ENCODE results near the gene BAIAP2. TPM values are rescaled to one million over a fixed set of nuclear protein-coding genes. Genes with fewer than 3 reads are reported as not detected.
A peak's percentile ranks its signal among the peaks of the same experiment; 100 is the strongest.

The BAIAP2 gene
- total RNA-seq, 1 donor from 2014 or later: 28.2 TPM

DNA sequence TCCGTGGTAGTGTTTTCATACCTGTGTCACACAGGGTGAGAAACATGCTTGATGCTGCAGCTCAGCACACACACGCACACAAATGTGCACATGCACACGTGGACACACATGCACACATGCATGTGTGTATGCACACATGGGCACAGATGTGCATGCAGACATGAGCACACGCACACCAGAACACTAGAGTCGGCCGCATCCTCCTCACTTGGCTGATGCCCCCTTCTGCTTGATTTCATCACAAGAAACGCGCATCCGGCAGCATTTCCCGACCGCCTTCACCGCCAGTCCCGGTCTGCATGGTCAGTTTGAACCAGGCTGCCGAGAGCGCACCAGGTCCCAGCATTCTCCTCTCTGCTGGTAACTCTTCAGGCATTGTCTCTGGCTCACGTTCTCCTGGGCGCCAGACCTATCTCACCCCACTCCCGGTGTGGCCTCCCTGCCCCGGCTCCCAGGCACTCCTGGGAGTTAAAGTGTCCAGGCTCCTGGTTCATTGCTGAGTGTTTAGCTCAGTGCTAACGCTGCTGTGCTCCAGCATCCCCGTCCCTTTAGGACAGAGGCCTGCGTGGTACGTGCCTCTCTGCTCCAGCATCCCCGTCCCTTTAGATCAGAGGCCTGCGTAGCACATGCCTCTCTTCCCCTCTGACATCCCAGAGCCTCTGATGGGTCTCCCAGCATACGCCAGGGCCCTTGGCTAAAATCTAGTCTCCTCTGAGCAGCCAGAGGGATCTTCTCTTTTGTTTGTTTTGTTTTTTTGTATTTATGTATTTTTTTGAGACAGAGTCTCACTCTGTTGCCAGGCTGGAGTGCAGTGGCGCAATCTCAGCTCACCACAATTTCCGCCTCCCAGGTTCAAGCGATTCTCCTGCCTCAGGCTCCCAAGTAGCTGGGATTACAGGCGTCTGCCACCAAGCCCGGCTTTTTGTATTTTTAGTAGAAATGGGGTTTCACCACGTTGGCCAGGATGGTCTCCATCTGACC lies 16.0 kb downstream of the BAIAP2 start:
- DNase-seq (ENCODE audit: low read depth in 2 of 2): no peak

DNA sequence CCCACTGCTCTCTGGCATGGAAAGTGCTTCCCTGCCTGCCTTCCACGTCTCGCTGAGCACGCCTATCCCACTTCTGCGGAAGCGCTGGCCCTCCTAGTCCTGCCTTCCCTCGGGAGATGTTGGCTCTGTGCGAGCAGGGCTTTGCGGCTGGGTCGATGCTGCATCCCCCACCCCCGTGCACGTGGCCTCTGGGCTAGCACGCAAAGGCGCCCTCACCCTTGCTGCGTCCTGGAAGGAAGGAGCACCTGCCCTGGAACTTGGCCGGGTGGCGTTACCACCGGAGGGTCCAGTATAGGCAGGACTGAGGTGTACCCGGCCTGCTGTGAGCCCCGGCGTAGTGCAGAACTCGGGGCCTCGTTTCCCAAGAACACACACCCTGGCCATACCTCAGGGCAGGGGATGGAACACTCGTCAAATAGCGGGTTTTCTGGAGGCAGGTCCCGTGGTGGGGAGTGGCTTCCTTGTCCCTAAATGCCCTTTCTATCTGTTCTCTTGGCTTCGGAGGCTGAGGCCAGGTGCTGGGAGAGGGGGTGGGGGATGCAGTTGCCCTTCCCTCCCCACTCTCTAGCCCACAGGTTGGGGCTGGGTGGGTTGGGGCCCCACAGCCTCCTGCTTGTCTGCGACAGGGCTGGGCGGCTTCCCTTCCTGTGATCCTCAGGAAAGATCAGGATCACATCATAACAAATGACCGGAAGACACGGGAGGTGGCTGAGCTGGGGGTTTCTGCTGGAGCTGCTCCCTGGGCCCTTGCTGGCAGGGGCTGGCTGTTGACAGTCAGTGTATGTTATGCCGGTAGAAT lies 17.4 kb downstream of the BAIAP2 start:
- peak; percentile 72 to 80 for DNase-seq (ENCODE audit: low read depth in 2 of 2)

DNA sequence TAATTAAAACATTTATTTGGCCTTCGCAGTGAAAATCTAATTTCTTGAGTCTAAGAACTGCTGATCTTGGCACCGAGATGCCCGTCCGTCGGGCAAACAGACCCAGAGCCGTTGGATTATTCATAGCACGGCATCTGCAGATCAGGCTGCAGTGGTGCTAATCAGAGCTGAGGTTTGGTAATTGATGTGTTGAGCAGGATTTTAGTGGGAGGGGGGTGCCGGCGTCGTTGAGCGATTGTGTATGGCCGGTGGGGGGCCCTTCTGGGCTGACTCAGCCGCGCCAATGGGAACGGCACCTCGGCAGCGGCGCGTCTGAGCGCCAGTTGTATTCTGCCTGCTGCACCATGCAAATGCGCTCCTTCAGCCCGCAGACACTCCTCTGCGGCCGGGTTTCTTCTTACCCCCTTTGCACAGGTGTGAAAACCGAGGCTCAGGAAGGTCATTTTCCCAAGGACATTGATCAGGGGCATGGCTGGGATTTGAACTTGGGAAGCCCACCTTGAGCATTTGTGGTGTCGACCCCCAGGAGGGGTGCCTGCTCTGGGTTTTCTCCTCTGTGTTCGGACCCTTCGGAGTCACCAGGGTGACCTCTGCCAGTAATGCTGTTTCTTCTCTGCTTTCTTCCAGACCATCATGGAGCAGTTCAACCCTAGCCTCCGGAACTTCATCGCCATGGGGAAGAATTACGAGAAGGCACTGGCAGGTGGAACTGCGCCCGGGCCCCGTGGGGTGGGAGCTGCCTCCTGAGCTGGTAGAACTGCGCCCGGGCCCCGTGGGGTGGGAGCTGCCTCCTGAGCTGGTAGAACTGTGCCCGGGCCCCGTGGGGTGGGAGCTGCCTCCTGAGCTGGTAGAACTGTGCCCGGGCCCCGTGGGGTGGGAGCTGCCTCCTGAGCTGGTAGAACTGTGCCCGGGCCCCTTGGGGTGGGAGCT lies 18.4 kb downstream of the BAIAP2 start:
- peak in 1 of 2 donors; percentile 47 for DNase-seq (ENCODE audit: low read depth in 2 of 2)

DNA sequence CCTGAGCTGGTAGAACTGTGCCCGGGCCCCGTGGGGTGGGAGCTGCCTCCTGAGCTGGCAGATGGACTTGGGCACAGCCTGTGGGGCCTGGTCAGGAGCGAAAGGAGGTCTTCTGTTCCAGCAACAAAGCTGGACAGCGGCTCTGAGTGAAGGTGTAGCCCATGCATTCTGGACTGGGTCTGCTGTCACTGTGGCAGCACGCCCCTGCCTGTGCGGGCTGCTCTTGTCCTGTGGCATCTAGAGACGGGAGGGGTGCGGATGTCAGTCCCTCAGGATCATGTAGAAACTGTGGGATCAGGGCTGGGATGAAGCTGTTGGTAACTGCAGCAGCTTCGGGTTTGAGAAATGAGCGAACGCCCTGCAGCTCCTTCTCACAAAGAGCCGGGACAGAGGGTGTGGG lies 19.4 kb downstream of the BAIAP2 start:
- DNase-seq (ENCODE audit: low read depth in 2 of 2): no peak

DNA sequence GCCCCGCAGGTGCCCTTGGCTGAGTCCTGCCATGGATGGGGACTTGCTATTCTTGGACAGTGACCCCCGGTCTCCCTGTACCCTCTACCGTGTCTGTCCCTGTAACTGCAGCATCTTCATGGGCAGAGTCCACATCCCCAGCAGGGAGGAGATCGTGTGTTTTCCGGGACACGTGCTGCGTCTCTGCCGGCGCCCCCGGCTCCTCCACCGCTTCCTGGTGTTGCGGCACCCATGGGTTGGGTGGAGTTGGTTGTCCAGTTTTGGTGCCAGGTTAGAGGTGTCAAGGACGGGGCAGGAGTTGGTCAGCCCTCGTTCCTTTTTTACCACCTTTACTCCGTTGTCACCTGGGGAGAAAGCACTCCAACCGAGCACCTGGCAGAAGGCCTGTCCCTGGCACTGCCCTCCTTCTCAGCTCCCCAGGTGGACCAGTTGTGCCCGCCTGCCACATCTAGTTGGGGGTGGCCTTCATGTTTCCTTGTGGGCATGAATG lies 20.0 kb downstream of the BAIAP2 start:
- no peak for DNase-seq (ENCODE audit: low read depth in 2 of 2)

DNA sequence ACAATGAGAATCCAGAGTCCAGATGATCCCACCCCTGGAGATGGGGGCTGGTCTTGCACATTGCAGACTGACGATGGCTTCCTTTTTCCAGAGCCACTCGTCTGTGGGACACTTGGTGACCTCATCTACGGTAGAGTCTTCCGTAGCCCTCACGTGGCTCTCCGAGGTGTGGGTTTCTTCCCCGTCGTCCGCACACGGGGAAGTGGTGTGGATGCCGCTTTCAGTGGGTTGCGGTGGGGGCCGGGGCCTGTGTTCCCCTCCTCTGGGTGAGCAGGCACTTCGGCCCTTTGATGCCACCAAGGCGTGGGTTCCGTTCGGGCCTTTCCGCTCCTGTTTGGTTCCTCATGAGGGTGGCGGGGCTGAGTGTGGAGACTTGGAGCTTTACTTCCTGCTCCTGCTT lies 21.4 kb downstream of the BAIAP2 start:
- DNase-seq (ENCODE audit: low read depth in 2 of 2): no peak

DNA sequence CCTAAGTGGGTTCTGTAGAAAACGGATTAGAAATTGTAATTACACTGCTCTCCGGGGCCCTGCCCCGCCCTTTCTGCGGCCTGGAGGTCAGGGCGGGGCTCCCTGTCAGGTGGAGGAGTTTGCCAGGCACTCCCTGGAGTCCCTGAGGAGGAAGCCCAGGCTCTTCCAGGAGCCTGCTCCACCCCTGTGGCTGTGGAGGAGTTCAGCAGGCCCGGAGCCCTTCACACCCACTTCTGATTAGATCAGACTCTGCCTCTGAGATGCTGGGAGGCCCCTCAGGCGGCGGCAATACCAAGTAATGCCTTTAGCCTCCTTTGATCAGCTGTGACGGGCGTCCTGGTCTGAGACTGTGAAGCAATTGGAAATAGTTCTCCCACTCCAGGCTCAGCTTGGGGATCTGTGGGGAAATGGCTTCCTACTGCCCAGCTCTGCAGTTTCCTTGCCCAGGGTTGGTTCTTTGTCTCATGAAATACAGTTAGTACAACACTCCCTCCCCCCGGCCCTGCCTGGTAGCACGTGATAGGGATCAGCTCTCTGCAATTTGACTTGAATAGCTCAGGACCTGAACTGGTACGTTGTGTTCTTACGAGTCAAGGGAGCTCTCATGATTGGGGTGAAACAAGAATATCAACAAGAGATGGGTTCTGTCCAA lies 22.3 kb downstream of the BAIAP2 start:
- DNase-seq (ENCODE audit: low read depth in 2 of 2): peak in 1 of 2 donors; percentile 52

DNA sequence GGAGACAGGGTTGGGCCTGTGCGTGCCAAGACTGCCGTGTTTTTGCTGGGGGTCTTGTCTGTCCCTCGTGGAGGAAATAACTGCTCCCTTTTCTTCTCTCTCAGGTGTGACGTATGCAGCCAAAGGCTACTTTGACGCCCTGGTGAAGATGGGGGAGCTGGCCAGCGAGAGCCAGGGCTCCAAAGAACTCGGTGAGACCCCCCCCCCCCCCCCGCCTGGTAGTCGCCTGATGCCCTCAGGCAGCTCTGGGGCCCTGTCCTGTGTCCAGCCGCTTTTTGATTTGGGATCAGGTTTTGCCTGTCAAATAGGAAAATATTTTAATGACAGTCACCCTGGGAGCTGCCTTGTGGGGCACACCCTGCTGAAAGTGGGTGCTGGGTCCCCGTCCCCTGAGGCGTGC lies 22.8 kb downstream of the BAIAP2 start:
- DNase-seq (ENCODE audit: low read depth in 2 of 2): no peak

DNA sequence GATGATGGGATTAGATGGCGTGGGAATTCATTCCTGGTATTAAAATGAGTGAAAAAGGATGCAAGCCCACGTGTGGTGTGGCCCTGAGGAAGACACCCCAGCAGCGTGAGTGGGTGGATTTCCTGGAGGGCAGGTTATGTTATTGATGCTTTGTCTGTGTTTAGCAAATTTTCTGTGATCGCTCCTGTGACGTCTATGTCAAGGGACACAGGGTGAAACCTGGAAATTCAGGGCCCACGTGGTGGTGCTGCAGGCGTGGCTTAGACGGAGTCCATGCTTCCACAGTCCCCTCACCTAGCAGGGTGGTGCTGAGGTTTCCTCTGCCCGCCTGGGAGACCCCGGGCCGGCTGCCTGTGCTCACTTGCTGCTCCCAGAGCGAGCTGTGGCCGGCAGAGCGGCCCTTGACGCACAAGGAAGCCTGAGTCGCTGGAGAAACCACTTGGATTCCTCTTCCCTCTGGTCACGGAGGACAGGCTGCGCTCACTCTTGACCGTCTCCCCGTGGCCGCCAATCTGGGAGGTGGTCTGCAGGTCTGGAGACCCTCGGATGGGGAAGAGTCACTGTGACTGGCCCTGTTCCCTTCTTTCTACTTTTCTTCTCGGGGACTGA lies 23.4 kb downstream of the BAIAP2 start:
- DNase-seq (ENCODE audit: low read depth in 2 of 2): no peak

DNA sequence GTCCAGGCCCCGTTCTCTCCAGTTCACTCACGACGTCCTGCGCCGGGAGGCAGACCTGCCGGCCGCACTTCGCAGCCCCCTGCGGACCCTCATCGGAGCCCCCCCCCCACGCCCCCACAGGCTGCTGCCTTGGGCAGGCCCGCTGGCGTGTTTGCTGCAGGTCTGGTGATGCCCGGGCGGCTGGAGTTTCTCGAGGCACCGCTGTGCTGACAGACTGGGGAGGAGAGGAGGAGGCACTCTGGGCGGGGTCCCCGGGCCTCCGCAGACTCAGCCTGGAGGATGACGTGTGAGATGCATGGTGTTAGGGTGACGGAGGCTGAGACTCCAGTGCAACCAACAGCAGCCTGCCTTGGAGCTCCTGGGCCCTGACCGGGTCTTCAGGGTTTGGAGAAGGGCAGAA lies 24.1 kb downstream of the BAIAP2 start:
- DNase-seq (ENCODE audit: low read depth in 2 of 2): no peak

DNA sequence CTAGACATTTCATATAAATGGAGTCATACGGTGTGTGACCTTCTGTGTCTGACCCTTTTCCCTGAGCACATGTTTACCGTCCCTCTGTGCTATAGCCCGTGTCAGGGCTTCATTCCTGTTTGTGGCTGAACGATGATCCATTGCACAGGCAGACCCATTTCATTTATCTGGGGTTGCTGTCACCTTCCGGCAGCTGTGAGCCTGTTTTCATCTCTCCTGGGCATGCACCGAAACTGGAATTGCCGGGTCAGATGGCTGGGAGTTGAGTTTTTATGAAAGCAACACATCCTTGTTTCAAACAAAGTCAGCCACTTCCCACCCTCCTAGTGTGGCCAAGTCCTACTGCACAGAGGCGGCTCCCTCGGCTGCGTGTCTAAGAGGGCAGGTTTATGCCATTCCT lies 25.5 kb downstream of the BAIAP2 start:
- peak; percentile 47 to 70 for DNase-seq (ENCODE audit: low read depth in 2 of 2)

DNA sequence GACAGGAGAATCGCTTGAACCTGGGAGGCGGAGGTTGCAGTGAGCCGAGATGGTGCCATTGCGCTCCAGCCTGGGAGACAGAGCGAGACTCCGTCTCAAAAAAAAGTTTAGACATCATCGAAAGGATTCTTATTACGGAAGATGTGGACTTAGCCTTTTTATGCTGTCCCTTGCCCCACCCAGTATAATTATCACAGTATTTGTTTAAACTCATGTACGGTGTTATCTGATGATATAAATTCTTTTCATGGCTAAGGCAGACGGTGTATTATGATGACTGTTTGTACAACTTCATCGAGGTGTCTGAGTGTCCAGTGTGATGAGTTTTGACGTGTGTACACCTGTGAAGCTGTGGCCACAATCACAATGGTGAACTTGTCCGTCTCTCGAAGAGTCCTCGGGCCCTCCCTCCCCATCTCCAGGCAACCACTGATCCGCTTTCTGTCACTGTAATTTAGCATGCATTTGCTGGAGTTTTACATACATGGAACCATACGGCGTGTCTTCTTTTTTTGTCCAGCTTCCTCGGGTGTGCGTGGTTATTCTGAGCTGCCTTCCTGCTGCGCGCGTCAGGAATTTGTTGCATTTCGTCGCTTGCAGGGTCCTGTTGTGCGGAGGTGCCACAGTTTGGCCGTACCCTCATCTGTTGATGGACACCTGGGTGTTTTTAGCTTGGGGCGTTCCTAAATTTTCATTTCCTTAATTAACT lies 26.2 kb downstream of the BAIAP2 start:
- DNase-seq (ENCODE audit: low read depth in 2 of 2): no peak

DNA sequence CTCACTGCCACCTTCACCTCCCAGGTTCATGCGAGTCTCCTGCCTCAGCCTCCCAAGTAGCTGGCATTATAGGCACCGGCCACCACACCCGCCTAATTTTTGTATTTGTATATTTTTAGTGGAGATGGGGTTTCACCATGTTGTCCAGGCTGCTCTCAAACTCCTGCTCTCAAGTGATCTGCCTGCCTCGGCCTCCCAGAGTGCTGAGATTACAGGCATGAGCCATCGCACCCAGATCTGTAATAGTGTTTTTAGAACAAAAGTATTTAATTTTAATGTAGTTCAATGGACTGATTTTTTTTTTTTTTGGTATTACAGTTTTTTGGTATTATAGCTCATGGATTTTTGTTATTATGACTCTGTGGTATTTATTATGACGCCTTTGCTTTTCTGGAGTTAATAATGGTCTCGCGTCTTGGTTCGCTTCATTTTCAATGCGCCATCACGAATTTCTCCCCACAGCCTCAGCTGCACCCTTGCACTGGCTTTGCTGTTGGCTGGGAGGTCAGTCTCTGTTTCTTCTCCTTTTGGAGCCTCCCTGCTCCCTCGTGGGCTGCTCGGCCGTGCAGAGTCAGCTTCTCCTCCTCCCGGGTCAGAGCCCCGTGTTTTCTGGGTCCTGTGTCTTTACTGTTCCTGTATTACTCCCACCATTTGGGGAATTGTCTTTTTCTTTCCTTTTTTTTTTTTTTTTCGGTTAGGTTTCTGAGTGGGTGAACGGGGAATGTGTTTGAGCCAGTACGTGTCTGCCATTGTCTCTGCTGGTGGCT lies 27.2 kb downstream of the BAIAP2 start:
- no peak for DNase-seq (ENCODE audit: low read depth in 2 of 2)

DNA sequence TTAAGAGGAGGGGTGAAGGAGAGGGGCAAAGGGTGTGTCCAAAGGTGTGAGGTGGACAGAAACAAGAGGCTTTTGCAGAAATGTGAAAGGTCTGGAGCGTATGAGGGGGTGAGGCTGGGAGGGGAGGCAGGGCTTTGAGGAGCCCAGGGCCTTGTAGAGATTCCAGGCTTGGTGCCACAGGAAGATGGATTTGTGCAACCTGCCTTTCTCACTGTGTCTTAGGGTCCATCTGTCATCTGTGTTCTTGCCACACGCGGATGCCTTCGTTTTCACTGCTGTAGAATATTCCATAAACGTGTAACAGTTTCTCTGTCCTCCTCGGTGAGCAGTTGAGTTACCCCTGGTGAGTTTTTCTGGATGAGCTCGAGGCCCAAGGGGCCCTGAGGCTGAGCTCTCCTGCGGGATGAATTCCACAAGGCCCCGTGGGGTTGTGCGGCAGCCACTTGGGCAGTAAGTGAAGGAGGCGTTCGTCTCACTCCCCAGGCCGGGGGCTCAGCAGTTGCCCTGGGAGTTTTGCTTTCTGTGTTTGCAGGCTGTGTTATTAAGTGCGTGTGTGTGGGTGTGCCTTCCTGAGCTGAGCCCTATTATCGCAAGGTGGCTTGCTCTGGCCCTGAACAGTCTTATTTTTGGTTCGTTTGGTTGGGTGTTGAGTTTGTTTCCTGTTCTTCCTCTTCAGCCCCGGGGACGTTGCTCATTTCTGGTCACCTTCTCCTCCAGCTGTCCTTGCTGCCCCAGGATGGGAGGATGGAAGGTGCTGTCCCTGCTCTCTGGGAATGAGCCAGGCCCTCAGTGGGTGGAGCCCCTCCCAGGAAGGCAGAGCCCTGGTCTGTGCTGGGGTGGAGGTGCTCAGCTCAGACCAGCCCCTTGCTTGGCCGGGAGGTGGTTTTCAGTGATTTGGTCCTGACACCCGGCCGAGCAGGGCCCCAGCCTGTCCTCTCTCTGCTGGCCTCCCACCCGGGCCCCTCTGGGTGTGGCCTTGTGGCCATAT lies 28.4 kb downstream of the BAIAP2 start:
- DNase-seq (ENCODE audit: low read depth in 2 of 2): no peak

DNA sequence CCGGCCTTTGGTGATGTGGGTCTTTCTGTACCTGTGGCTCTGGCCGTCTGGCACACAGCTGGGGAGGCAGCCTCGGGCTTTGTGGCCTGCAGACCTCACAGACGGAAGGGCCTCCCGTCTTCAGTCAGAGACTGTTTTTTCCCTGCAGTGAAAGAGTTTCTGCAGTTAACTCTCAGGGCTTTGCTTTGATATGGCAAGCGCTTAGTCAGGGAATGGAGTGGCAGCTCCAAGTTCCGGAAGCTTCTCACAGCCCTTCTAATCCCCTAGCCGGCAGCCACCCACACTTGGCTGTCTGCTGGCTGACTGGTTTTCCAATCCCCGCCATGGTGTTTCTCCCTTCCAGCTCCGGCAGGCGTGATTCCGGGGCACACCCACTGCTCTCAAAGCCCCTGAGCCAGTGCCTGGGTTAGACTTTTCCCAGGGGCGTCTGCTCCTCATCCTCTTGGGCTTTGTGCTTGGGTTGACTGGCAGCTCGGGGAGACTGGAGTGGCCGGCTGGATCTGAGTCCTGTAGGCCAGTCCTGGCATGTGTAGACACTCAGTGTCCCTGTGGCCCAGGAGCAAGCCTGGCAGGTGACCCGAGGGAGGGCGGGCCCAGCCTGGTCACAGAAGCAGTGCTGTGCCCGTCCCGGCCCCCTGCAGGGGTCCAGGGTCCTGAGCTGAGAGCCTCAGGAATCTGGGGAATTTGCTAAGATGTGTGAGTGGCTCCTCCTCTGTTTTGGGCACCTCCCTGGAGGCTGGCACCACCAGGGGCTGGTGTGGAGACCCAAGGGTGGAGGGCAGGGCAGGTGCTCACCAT lies 29.9 kb downstream of the BAIAP2 start:
- DNase-seq (ENCODE audit: low read depth in 2 of 2): no peak

DNA sequence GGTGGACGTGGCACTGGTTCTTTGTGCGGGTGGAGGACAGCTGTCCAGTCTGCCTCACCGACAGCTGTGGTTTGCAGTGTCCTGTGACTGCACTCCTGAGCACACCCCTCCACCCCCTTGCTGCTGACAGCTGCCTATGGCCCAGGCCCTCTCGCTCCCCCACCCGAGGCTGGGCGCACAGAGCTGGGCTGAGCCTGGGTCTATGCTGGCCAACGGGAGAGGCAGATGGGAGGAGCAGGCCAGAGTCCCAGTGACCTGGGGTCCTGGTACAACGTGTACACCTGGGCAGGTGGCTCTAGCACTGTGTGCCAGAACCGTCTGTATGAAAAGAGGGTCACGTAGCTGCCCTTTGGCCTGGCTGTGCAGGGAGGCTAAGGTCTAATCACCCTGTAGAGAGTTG lies 30.5 kb downstream of the BAIAP2 start:
- DNase-seq (ENCODE audit: low read depth in 2 of 2): no peak

DNA sequence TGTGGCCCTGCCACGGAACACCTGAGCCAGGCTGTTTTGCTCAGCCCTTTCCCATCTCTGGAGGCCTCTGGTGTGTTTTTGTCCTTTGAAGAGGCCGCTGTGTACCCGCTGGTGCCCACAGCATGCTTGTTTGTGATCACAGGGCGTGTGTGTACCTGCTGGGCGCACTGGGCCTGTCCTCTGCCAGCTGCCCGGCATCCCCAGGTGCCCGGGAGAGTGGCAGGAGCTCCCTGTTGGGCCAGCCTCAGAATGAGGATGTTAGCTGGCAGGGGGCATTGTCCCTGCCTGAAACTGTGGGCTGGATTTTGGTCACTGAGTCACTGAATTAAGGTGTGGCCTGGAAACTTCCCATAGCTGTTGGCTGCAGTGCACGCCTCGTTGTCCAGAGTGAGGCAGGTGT lies 31.1 kb downstream of the BAIAP2 start:
- DNase-seq (ENCODE audit: low read depth in 2 of 2): no peak

All from dermis microvascular lymphatic vessel endothelial cell (primary cell).